ENCODE data around the gene CNPPD1. TPM values are rescaled to one million over a fixed set of nuclear protein-coding genes. Genes with fewer than 3 reads are reported as not detected.

Gene CNPPD1
- total and polyA plus RNA-seq, 2 experiments from 2014 or later = 34.5 to 43.8 TPM

DNA sequence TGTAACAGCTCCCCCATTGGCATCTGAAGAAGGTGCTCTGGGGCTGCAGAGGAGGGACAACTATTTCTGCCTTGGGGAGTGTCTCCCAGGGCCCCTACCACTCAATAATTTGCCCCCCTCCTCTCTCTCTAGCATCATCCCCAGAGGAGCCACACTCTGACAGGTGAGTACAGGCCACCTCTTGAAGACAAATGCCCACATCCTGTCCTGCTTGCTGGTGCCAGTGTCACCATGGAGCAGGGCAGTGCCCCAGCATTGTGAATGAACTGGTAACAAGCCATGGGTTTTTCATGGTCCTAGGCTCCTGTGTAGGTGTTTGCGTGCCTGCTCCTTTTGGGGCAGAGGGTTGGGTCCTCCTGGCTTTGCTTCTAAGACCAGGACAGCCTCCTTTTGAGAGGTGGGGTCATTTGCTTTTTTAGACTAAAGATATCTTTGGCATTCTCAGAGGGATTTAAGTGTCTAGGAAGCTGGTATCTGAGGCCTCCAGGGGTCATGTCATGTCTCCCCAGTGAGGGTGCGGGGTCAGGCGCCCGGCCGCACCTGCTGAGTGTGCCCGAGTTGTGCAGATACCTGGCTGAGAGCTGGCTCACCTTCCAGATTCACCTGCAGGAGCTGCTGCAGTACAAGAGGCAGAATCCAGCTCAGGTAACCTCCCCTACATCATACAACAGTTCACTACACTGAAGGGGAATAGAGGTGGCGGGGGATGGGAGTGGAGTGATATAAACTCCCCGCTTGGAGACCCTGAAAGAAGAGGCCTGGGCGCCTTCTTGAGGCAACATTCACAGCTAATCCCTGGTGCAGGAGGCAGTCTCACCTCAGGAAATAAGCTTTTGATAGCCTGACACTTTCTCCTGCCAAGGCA lies 3.1 kb upstream of the CNPPD1 start:
- Histone ChIP-seq H3K79me2 (ENCODE audit: insufficient read depth) (peaks cover 42% of the 10 kb centered on the region), H3K9ac (peak overlapping the region; percentile 95), H3K27me3 (replicated peaks; ENCODE audit: insufficient read depth) (no peaks in the 10 kb centered on the region), H3K4me1 (ENCODE audit: insufficient read depth) (peaks cover 18% of the 10 kb centered on the region), H3K36me3 (ENCODE audit: low read depth) (peaks cover 41% of the 10 kb centered on the region), H3K4me2 (ENCODE audit: unreplicated experiment) (peak overlapping the region; percentile 100), H3K27ac (no peak overlapping the region), H3K9me2 (ENCODE audit: insufficient read depth) (no peaks in the 10 kb centered on the region), H3F3A (ENCODE audit: insufficient read depth) (peaks cover 18% of the 10 kb centered on the region; the same call in 1 of the 2 replicates), H3K9me3 (ENCODE audit: low read depth) (no peaks in the 10 kb centered on the region), H2AFZ (no peak overlapping the region), H3K4me3 (peak overlapping the region; percentile 92), H4K20me1 (ENCODE audit: insufficient read depth) (peaks cover 5% of the 10 kb centered on the region; the same call in 1 of the 2 replicates)
- TF ChIP-seq EZH2phosphoT487 (IDR thresholded peaks at IDR 0.05; ENCODE audit: insufficient read depth, low read depth) (no peak), EZH2 (IDR thresholded peaks at IDR 0.05; ENCODE audit: insufficient read depth, poor library complexity, severe bottlenecking) (no peak)
- 98 to 100% methylated on average over 9 of the region's 9 CpGs for WGBS, 2 experiments (ENCODE audit: low coverage in 1 of 2, low lambda C conversion rate in 2 of 2, missing lambda C conversion rate in 2 of 2)
- DNase-seq = no peak
- in situ Hi-C loops (cut with MboI) = no loop called here

DNA sequence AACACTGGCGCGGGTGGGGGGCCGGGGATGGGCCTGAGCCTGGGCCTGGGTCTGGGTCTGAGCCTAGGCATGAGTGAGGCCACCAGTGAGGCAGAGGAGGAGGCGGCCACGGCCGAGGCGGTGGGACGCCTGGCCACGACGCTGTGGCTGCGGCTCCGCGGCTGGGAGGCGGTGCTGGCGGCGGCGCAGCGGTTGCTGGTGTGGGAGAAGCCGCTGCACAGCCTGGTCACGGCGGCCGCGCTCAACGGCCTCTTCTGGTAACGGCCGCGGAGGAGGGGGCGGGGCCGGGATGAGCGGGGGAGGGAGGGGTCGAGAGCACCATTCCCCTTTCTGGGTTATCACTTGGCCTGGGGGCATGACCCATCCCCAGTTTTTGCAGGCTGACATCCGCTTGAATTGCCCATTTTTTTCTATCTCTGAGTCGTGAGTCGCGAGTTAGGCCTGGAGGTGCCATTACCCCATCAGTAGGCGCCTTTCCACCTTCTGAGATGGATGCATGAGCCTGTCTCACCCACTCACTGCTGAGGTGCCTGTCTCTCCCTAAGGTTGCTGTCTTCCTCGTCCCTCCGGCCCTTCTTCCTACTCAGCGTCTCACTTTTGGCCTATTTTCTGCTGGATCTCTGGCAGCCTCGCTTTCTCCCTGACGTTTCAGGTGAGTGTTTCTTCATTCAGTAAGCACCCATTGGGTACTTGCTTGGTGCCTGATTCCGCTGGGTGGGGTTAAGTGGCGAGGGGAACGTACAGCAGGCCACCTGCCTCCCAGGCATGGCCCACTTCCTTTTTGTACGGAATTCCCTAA lies 1.9 kb upstream of the CNPPD1 start:
- in situ Hi-C loops (cut with MboI) = no loop called here
- 4 to 11% methylated on average over 19 to 45 of the region's 45 CpGs for WGBS, 2 experiments (ENCODE audit: low coverage in 1 of 2, low lambda C conversion rate in 2 of 2, missing lambda C conversion rate in 2 of 2)
- peak overlapping the region; percentile 79 for H2AFZ ChIP-seq
- peaks cover 42% of the 10 kb centered on the region for H3K36me3 ChIP-seq (ENCODE audit: low read depth)
- peaks cover 12% of the 10 kb centered on the region; the same call in 1 of the 2 replicates for H3F3A ChIP-seq (ENCODE audit: insufficient read depth)
- H3K9me2 ChIP-seq (ENCODE audit: insufficient read depth) = no peaks in the 10 kb centered on the region
- H3K27me3 ChIP-seq (replicated peaks; ENCODE audit: insufficient read depth) = no peaks in the 10 kb centered on the region
- peak overlapping the region; percentile 95 for H3K9ac ChIP-seq
- peak overlapping the region; percentile 100 for H3K4me2 ChIP-seq (ENCODE audit: unreplicated experiment)
- H3K4me1 ChIP-seq (ENCODE audit: insufficient read depth) = peaks cover 22% of the 10 kb centered on the region
- H3K27ac ChIP-seq = peak overlapping the region; percentile 98
- DNase-seq = peak; percentile 67
- H3K4me3 ChIP-seq = peak overlapping the region; percentile 92
- H4K20me1 ChIP-seq (ENCODE audit: insufficient read depth) = peaks cover 5% of the 10 kb centered on the region; the same call in 1 of the 2 replicates
- H3K9me3 ChIP-seq (ENCODE audit: low read depth) = no peaks in the 10 kb centered on the region
- TF ChIP-seq EZH2phosphoT487 (IDR thresholded peaks at IDR 0.05; ENCODE audit: insufficient read depth, low read depth) (no peak), EZH2 (IDR thresholded peaks at IDR 0.05; ENCODE audit: insufficient read depth, poor library complexity, severe bottlenecking) (no peak)
- H3K79me2 ChIP-seq (ENCODE audit: insufficient read depth) = peaks cover 49% of the 10 kb centered on the region

DNA sequence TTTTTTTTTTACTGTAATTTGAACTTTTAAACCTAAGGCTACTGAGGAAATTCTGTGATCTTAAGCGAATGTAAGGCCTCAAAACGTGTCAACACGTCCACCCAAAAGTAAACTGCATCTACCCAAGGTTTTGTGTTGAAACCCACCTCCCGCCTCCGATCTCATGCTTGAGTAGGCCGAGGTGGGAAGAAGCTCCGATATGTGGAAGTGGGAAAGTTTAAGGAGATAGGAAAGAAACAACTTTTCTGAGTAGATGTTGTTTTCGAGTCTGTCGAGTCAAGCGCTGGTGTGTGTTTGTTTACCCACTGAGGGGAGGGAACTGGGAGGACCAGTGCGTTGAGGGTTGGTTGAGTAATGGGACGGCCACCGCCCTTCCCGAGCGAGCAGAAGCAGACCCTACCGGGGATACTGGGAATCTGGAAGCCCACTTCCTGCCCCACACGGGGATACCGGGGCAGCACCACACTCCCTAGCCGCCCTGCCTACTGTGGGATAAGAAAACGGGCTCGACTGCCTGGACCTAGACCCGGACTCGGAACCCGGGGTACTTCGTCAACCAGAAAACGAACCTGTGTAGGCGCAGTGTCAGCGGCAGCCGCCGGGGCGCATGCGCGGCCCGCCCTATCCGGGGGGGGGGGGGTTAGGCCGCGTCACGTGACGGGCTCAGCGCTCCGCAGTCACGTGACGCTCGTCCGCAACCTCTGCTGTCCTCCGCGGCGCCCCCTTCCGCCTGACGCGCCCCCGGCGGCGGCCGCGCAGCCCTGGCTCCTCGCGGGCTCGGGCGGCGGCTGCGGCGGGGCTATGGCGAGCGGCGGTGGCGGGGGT lies 1.0 kb upstream of the CNPPD1 start, which contains the start of gene RETREG2:
Gene RETREG2, plus strand, starts transcription at position 724 of the 825 bp plus-strand sequence. Its CDS starts 78 bp downstream, at position 802.
- Histone ChIP-seq H3K27me3 (replicated peaks; ENCODE audit: insufficient read depth) (no peaks in the 10 kb centered on the region), H3K9me2 (ENCODE audit: insufficient read depth) (no peaks in the 10 kb centered on the region), H3K36me3 (ENCODE audit: low read depth) (peaks cover 34% of the 10 kb centered on the region; the same call in 1 of the 2 replicates), H3K4me1 (ENCODE audit: insufficient read depth) (peaks cover 22% of the 10 kb centered on the region), H2AFZ (peak within 1 kb of the TSS; percentile 79), H4K20me1 (ENCODE audit: insufficient read depth) (no peaks in the 10 kb centered on the region; the same call in 1 of the 2 replicates), H3K9me3 (ENCODE audit: low read depth) (no peaks in the 10 kb centered on the region), H3K9ac (peak within 1 kb of the TSS; percentile 95), H3K79me2 (ENCODE audit: insufficient read depth) (peaks cover 49% of the 10 kb centered on the region), H3K4me2 (ENCODE audit: unreplicated experiment) (peak within 1 kb of the TSS; percentile 100), H3K27ac (peak within 1 kb of the TSS; percentile 98), H3K4me3 (peak within 1 kb of the TSS; percentile 92), H3F3A (ENCODE audit: insufficient read depth) (peaks cover 6% of the 10 kb centered on the region; the same call in 1 of the 2 replicates)
- no peak for TF ChIP-seq EZH2 (IDR thresholded peaks at IDR 0.05; ENCODE audit: insufficient read depth, poor library complexity, severe bottlenecking)
- no peak for TF ChIP-seq EZH2phosphoT487 (IDR thresholded peaks at IDR 0.05; ENCODE audit: insufficient read depth, low read depth)
- 0 to 1% methylated on average over 44 to 54 of the region's 67 CpGs for WGBS, 2 experiments (ENCODE audit: low coverage in 1 of 2, low lambda C conversion rate in 2 of 2, missing lambda C conversion rate in 2 of 2)
- peak; percentile 98 for DNase-seq
- in situ Hi-C loops (cut with MboI) = no loop called here
